ENCODE measurements around the gene TATDN2.
A peak's percentile ranks its signal among the peaks of the same experiment; 100 is the strongest.

The TATDN2 gene

DNA sequence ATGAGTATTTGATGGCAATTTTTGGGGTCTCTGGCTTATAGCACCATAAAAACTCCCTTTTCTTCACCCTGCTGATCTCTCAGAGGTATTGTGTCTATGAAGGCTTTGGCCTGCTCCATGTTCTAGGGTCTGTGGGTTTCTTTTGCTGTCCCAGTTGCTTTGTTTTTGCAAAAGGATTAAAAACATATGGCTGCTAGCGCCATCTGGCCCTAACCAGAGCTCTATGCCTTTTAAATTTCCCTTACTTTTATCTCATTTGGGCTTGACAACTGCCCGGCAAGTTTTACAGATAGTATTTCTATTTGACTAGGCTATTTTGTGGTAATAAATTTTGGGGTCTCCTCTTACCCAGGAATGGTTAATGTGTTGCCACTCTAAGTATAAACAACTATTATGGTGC lies 50.9 kb downstream of the TATDN2 start:
- peak overlapping the region; percentile 35 for H3K27ac ChIP-seq
- H3K36me3 ChIP-seq: peaks cover 49% of the 10 kb centered on the region
- peaks cover 6% of the 10 kb centered on the region in 2 experiments for H3K4me1 ChIP-seq (ENCODE audit: control insufficient read depth in 1 of 2, insufficient read depth in 1 of 2, low read depth in 1 of 2, low read length in 1 of 2)
- no peaks in the 10 kb centered on the region for H3K27me3 ChIP-seq
- H3K4me3 ChIP-seq (ENCODE audit: low read depth in 1 of 2, low read length in 1 of 2): no peak overlapping the region
- H3K9me3 ChIP-seq: no peaks in the 10 kb centered on the region
- TF ChIP-seq, protein P1, sequence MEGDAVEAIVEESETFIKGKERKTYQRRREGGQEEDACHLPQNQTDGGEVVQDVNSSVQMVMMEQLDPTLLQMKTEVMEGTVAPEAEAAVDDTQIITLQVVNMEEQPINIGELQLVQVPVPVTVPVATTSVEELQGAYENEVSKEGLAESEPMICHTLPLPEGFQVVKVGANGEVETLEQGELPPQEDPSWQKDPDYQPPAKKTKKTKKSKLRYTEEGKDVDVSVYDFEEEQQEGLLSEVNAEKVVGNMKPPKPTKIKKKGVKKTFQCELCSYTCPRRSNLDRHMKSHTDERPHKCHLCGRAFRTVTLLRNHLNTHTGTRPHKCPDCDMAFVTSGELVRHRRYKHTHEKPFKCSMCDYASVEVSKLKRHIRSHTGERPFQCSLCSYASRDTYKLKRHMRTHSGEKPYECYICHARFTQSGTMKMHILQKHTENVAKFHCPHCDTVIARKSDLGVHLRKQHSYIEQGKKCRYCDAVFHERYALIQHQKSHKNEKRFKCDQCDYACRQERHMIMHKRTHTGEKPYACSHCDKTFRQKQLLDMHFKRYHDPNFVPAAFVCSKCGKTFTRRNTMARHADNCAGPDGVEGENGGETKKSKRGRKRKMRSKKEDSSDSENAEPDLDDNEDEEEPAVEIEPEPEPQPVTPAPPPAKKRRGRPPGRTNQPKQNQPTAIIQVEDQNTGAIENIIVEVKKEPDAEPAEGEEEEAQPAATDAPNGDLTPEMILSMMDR (IDR thresholded peaks at IDR 0.05): no peak

DNA sequence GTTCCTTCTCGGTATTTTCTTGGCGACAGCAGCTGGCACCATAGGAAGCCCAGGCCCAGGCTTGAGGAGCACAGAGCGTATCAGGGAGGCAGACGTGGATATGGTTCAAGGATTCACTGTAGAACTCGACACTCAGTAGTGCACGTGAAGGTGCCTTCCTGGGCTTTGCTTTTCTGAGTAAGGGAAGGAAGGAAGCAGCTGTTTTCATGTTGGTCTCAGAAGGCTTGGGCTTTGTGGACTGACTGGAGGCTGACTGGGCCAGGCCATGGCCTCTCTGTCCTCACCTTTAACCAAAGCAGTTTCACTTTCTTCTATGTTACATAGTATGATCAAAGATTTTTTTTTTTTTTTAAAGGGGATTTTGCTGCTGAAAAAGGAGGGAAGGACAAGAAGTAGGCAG lies 51.4 kb downstream of the TATDN2 start:
- peaks cover under 1 to 1% of the 10 kb centered on the region in 2 experiments for H3K4me1 ChIP-seq (ENCODE audit: control insufficient read depth in 1 of 2, insufficient read depth in 1 of 2, low read depth in 1 of 2, low read length in 1 of 2)
- peaks cover 54% of the 10 kb centered on the region for H3K36me3 ChIP-seq
- H3K4me3 ChIP-seq (ENCODE audit: low read depth in 1 of 2, low read length in 1 of 2): no peak overlapping the region
- H3K9me3 ChIP-seq: no peaks in the 10 kb centered on the region
- peak overlapping the region; percentile 35 for H3K27ac ChIP-seq
- H3K27me3 ChIP-seq: no peaks in the 10 kb centered on the region
- TF ChIP-seq, protein P1 (IDR thresholded peaks at IDR 0.05): no peak

GRCh38 chr3:10300087-10300486 lies 51.8 kb downstream of the TATDN2 start:
- H3K4me3 ChIP-seq (ENCODE audit: low read depth in 1 of 2, low read length in 1 of 2): no peak overlapping the region
- TF ChIP-seq, protein P1 (IDR thresholded peaks at IDR 0.05): no peak
- H3K27me3 ChIP-seq: no peaks in the 10 kb centered on the region
- no peaks in the 10 kb centered on the region for H3K4me1 ChIP-seq (ENCODE audit: control insufficient read depth in 1 of 2, insufficient read depth in 1 of 2, low read depth in 1 of 2, low read length in 1 of 2)
- H3K27ac ChIP-seq: peak overlapping the region; percentile 35
- H3K36me3 ChIP-seq: peaks cover 58% of the 10 kb centered on the region
- H3K9me3 ChIP-seq: no peaks in the 10 kb centered on the region

- no peak overlapping the region for H3K4me3 ChIP-seq (ENCODE audit: low read depth in 1 of 2, low read length in 1 of 2)
- H3K27ac ChIP-seq: peak overlapping the region; percentile 2
- TF ChIP-seq, protein P1 (IDR thresholded peaks at IDR 0.05): no peak
- no peaks in the 10 kb centered on the region for H3K27me3 ChIP-seq
- H3K4me1 ChIP-seq (ENCODE audit: control insufficient read depth in 1 of 2, insufficient read depth in 1 of 2, low read depth in 1 of 2, low read length in 1 of 2): no peaks in the 10 kb centered on the region
- no peaks in the 10 kb centered on the region for H3K9me3 ChIP-seq
- peaks cover 80% of the 10 kb centered on the region for H3K36me3 ChIP-seq
These were observed 54.8 kb downstream of the TATDN2 start for GRCh38 chr3:10303105-10303504.

DNA sequence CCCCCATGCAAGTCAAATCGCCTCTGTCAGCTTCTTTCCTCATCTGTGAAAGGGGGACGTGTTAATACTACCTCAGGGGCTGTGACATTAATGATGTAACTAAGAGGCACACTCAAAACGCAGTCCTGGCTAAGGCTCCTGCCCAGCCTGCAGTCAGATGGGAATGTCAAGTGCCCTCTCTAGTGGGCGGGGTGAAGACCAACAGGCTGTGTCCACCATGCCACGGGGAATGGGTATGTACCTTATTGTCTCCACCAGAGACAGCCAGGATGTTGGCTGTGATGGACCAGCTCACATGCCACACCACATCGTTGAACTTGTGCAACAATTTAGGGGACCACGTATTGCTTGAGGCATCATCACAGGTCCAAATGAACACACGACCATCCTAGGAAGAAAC lies 55.5 kb downstream of the TATDN2 start:
- Histone ChIP-seq H3K4me1 (ENCODE audit: control insufficient read depth in 1 of 2, insufficient read depth in 1 of 2, low read depth in 1 of 2, low read length in 1 of 2) (no peaks in the 10 kb centered on the region), H3K27me3 (no peaks in the 10 kb centered on the region), H3K4me3 (ENCODE audit: low read depth in 1 of 2, low read length in 1 of 2) (no peak overlapping the region), H3K9me3 (no peaks in the 10 kb centered on the region), H3K36me3 (peaks cover 82% of the 10 kb centered on the region), H3K27ac (no peak overlapping the region)
- TF ChIP-seq, protein P1 (IDR thresholded peaks at IDR 0.05): no peak

DNA sequence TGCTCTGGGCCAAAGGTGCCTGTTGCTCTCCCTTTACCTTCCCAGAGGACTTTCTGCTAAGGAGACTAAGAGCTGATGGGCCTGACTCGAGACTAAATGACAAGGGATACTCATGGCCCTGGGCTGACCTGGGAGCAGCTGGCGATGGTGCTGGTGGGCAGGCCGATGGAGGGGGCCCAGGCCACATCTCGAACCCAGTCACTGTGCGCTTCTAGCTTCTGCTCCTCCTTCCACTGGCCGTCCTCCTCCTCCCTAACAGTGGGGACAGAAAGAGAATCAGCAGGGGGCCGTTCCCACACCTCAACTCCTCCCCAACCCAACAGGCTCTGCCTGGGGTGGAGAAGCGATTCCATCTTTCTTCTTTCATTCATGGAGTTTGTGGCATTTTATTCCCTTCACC lies 56.6 kb downstream of the TATDN2 start:
- Histone ChIP-seq H3K36me3 (peaks cover 84% of the 10 kb centered on the region), H3K9me3 (no peaks in the 10 kb centered on the region), H3K27ac (no peak overlapping the region), H3K27me3 (no peaks in the 10 kb centered on the region), H3K4me1 (ENCODE audit: control insufficient read depth in 1 of 2, insufficient read depth in 1 of 2, low read depth in 1 of 2, low read length in 1 of 2) (no peaks in the 10 kb centered on the region), H3K4me3 (ENCODE audit: low read depth in 1 of 2, low read length in 1 of 2) (no peak overlapping the region)
- TF ChIP-seq, protein P1 (IDR thresholded peaks at IDR 0.05): no peak

Data from neutrophil (primary cell).